DND-41 (cell line): ENCODE measurements around the gene DDIAS.

Source experiments
- CTCF ChIP-seq: IDR thresholded peaks from 2 replicates; pipeline ENCODE4 v1.5.1; 2012; ENCODE audit warnings: borderline replicate concordance, low read length, moderate library complexity, mild to moderate bottlenecking; ENCODE audit not compliant: poor library complexity, severe bottlenecking; ENCODE audit errors: extremely low read depth
- EZH2 ChIP-seq: IDR thresholded peaks from 3 replicates; pipeline ENCODE4 v1.6.1; 2012; ENCODE audit warnings: borderline replicate concordance, low read depth, mild to moderate bottlenecking, moderate library complexity, low read length, inconsistent platforms; ENCODE audit not compliant: severe bottlenecking

- TF ChIP-seq CTCF (no peak), EZH2 (no peak)
Measured at GRCh38 chr11:82871646-82872045, 29.9 kb upstream of the DDIAS start.
